Measurements from ENCODE around the gene NUP153.
"Not testable (repeated sequence)": the region's sequence is repeated elsewhere in the genome, so short reads cannot be mapped to it uniquely, and the experiment has no call there.

Gene NUP153

GRCh38 chr6:17606606-17607005, 100.1 kb downstream of the NUP153 start:
- no peak for DNase-seq (ENCODE audit: low read depth in 1 of 2, low spot score in 1 of 2)

- DNase-seq (ENCODE audit: low read depth in 1 of 2, low spot score in 1 of 2): no peak
These were observed 103.8 kb downstream of the NUP153 start for GRCh38 chr6:17602888-17603287.

- no peak for DNase-seq (ENCODE audit: low read depth in 1 of 2, low spot score in 1 of 2)
These were observed 105.4 kb downstream of the NUP153 start for GRCh38 chr6:17601386-17601703.

- peak in 1 of 2 donors; percentile 24 for DNase-seq (ENCODE audit: low read depth in 1 of 2, low spot score in 1 of 2)
These were observed 106.0 kb downstream of the NUP153 start for GRCh38 chr6:17600527-17601385.

GRCh38 chr6:17599877-17600526, 106.7 kb downstream of the NUP153 start, which contains the start of gene FAM8A1:
Gene FAM8A1 (plus strand): TSS chr6:17600302. CDS start chr6:17600410, 108 bp downstream.
- peak; percentile 89 to 94 for DNase-seq (ENCODE audit: low read depth in 1 of 2, low spot score in 1 of 2)

- no peak for DNase-seq (ENCODE audit: low read depth in 1 of 2, low spot score in 1 of 2)
These were observed 110.6 kb downstream of the NUP153 start for GRCh38 chr6:17596085-17596484.

GRCh38 chr6:17593246-17593645, 113.5 kb downstream of the NUP153 start:
- no peak for DNase-seq (ENCODE audit: low read depth in 1 of 2, low spot score in 1 of 2)

GRCh38 chr6:17591287-17591686, 115.4 kb downstream of the NUP153 start:
- no peak for DNase-seq (ENCODE audit: low read depth in 1 of 2, low spot score in 1 of 2)

GRCh38 chr6:17589406-17590096, 117.2 kb downstream of the NUP153 start:
- no peak for DNase-seq (ENCODE audit: low read depth in 1 of 2, low spot score in 1 of 2)

GRCh38 chr6:17588011-17588410, 118.7 kb downstream of the NUP153 start:
- no peak for DNase-seq (ENCODE audit: low read depth in 1 of 2, low spot score in 1 of 2)

GRCh38 chr6:17586623-17587022, 120.1 kb downstream of the NUP153 start:
- DNase-seq (ENCODE audit: low read depth in 1 of 2, low spot score in 1 of 2): not testable (repeated sequence)

- no peak for DNase-seq (ENCODE audit: low read depth in 1 of 2, low spot score in 1 of 2)
These were observed 120.8 kb downstream of the NUP153 start for GRCh38 chr6:17585766-17586490.

- no peak for DNase-seq (ENCODE audit: low read depth in 1 of 2, low spot score in 1 of 2)
These were observed 122.4 kb downstream of the NUP153 start for GRCh38 chr6:17584241-17584803.

- no peak for DNase-seq (ENCODE audit: low read depth in 1 of 2, low spot score in 1 of 2)
These were observed 122.9 kb downstream of the NUP153 start for GRCh38 chr6:17583811-17584210.

- not testable (repeated sequence) for DNase-seq (ENCODE audit: low read depth in 1 of 2, low spot score in 1 of 2)
These were observed 125.4 kb downstream of the NUP153 start for GRCh38 chr6:17581282-17581681.

GRCh38 chr6:17580518-17581048, 126.1 kb downstream of the NUP153 start:
- DNase-seq (ENCODE audit: low read depth in 1 of 2, low spot score in 1 of 2): peak in 1 of 2 donors; percentile 27

GRCh38 chr6:17577059-17577458, 129.7 kb downstream of the NUP153 start:
- no peak for DNase-seq (ENCODE audit: low read depth in 1 of 2, low spot score in 1 of 2)

- no peak for DNase-seq (ENCODE audit: low read depth in 1 of 2, low spot score in 1 of 2)
These were observed 131.7 kb downstream of the NUP153 start for GRCh38 chr6:17574866-17575560.

GRCh38 chr6:17565399-17565798, 141.3 kb downstream of the NUP153 start:
- no peak for DNase-seq (ENCODE audit: low read depth in 1 of 2, low spot score in 1 of 2)
